Measurements from ENCODE around the gene SS18L1.

DNA sequence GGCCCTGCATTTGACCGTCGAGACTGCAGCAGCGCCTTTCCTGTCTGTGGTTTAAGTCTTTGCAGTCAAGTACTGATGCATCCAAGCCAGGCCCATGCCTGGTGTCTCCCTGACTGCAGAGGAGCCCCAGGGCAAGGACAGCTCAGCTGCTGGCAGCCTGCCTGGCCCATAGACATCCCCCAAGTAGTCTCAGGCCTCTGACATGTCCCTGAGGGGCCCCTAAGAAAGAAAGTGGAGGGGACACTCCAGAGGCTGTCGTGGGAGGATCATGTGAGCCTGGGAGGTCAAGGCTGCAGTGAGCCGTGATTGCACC, 58.5 kb downstream of the SS18L1 start:
- no peak for TF ChIP-seq CTCF (IDR thresholded peaks at IDR 0.05)
- no peak for TF ChIP-seq POLR2A (IDR thresholded peaks at IDR 0.05)

Data from testis (tissue), 2 donors.